MM.1S (cell line): Measurements from ENCODE around the gene PKIG.

ENCODE experiments used
- EZH2 ChIP-seq: fragments of 300-600 bp; sonication (generic); optimal IDR thresholded peaks from 2 replicates; pipeline ENCODE3; 2017; ENCODE audit warnings: low read depth, mild to moderate bottlenecking, antibody characterized with exemption, low read length, mixed read lengths
- TF ChIP-seq, protein P1 (sequence below): fragments of 300-600 bp; sonication (generic); IDR thresholded peaks from 2 replicates; pipeline ENCODE4 v1.5.1; 2016; ENCODE audit warnings: antibody characterized with exemption, low read length, mixed read lengths

DNA sequence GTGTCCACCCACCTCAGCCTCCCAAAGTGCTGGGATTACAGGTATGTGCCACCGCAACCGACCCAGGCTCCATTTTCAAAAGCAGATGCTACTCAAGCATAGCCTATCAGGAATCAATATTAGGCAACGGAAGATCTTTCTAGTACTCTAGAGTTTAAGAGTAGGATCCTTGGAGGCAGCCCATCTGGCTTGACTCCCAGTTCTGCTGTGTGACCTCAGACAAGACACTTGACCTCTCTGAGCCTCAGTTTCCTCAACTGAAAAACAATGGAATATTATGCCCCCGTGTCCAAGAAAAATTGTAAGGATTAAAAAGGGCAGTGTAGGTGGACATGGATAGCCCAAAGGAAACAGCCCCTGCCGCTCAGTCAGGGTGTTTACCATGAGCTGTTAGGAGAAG is 54.7 kb downstream of the PKIG start:
- TF ChIP-seq EZH2 = no peak
- TF ChIP-seq, protein P1, sequence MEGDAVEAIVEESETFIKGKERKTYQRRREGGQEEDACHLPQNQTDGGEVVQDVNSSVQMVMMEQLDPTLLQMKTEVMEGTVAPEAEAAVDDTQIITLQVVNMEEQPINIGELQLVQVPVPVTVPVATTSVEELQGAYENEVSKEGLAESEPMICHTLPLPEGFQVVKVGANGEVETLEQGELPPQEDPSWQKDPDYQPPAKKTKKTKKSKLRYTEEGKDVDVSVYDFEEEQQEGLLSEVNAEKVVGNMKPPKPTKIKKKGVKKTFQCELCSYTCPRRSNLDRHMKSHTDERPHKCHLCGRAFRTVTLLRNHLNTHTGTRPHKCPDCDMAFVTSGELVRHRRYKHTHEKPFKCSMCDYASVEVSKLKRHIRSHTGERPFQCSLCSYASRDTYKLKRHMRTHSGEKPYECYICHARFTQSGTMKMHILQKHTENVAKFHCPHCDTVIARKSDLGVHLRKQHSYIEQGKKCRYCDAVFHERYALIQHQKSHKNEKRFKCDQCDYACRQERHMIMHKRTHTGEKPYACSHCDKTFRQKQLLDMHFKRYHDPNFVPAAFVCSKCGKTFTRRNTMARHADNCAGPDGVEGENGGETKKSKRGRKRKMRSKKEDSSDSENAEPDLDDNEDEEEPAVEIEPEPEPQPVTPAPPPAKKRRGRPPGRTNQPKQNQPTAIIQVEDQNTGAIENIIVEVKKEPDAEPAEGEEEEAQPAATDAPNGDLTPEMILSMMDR = no peak
